Head of caudate nucleus (tissue), 42 donors: ENCODE measurements around the gene ASB11.
A peak's percentile ranks its signal among the peaks of the same experiment; 100 is the strongest.
"Not testable (repeated sequence)": the region's sequence is repeated elsewhere in the genome, so short reads cannot be mapped to it uniquely, and the experiment has no call there.

ENCODE experiments used
- DNase-seq, 42 donors: peaks; one replicate each; pipeline versions ENCODE4 v3.0.0 to v3.0.0-alpha.2; 2020 to 2021; ENCODE audit warnings: mixed read lengths in 7 of 42
- intact Hi-C: fragments of 100-400 bp; cut with DNase I; formaldehyde crosslinking; loops from one replicate; pipeline ENCODE4 v1.15.0; 2022

Gene ASB11

GRCh38 chrX:15314472-15314871, 968 bp downstream of the ASB11 start:
- intact Hi-C loops = no loop called here
- no peak for DNase-seq

GRCh38 chrX:15311119-15311518, 4.3 kb downstream of the ASB11 start:
- no peak for DNase-seq

GRCh38 chrX:15310117-15310516, 5.3 kb downstream of the ASB11 start:
- peak in 6 of 42 donors; percentile 12 to 56 (median 32) for DNase-seq
- intact Hi-C loops = no loop called here

More at GRCh38 chrX:15311119-15311518, 4.3 kb downstream of the ASB11 start:
- intact Hi-C loops = no loop called here

- intact Hi-C loops = loop anchor here (10.0 kb wide), 1 partner anchor 159 kb away; no protein-coding TSS in a partner anchor
- not testable (repeated sequence) for DNase-seq
Observed at GRCh38 chrX:15305899-15306298, 9.5 kb downstream of the ASB11 start.

GRCh38 chrX:15301924-15302323, 13.5 kb downstream of the ASB11 start:
- peak in 11 of 42 donors; percentile 2 to 42 (median 18) for DNase-seq
- intact Hi-C loops = loop anchor here (10.0 kb wide), 1 partner anchor 163 kb away; no protein-coding TSS in a partner anchor

- peak in 3 of 42 donors; percentile 4 to 47 (median 43) for DNase-seq
- intact Hi-C loops = loop anchor here (10.0 kb wide), 1 partner anchor 165 kb away; no protein-coding TSS in a partner anchor
Observed at GRCh38 chrX:15299941-15300851, 15.2 kb downstream of the ASB11 start.

GRCh38 chrX:15298780-15299179, 16.7 kb downstream of the ASB11 start:
- DNase-seq = no peak
- intact Hi-C loops = no loop called here

GRCh38 chrX:15298201-15298600, 17.2 kb downstream of the ASB11 start:
- DNase-seq = no peak
- intact Hi-C loops = no loop called here

- intact Hi-C loops = no loop called here
- no peak for DNase-seq
Observed at GRCh38 chrX:15293451-15293850, 22.0 kb downstream of the ASB11 start.

- intact Hi-C loops = no loop called here
- no peak for DNase-seq
Observed at GRCh38 chrX:15292861-15293260, 22.6 kb downstream of the ASB11 start.

- intact Hi-C loops = no loop called here
- DNase-seq = no peak
Observed at GRCh38 chrX:15277604-15278003, 37.8 kb downstream of the ASB11 start.

- intact Hi-C loops = no loop called here
- DNase-seq = no peak
Observed at GRCh38 chrX:15274946-15275345, 40.5 kb downstream of the ASB11 start.

- intact Hi-C loops, DNase-seq: not testable (repeated sequence)
Observed at GRCh38 chrX:15273275-15273674, 42.2 kb downstream of the ASB11 start.

- intact Hi-C loops = no loop called here
- no peak for DNase-seq
Observed at GRCh38 chrX:15271757-15272156, 43.7 kb downstream of the ASB11 start.

GRCh38 chrX:15269618-15270521, 45.6 kb downstream of the ASB11 start, which contains the start of gene ASB9:
ASB9 (minus strand) TSS chrX:15270083; CDS start chrX:15269874, 209 bp downstream.
- intact Hi-C loops = no loop called here
- peak in 2 of 42 donors; percentile 10 to 36 for DNase-seq

- intact Hi-C loops = no loop called here
- DNase-seq = no peak
Observed at GRCh38 chrX:15269120-15269519, 46.3 kb downstream of the ASB11 start.

- intact Hi-C loops = no loop called here
- DNase-seq = no peak
Observed at GRCh38 chrX:15254852-15255251, 60.6 kb downstream of the ASB11 start.

GRCh38 chrX:15245896-15246295, 69.5 kb downstream of the ASB11 start:
- DNase-seq = peak in 8 of 42 donors; percentile 2 to 35 (median 10)
- intact Hi-C loops = no loop called here

- intact Hi-C loops = no loop called here
- no peak for DNase-seq
Observed at GRCh38 chrX:15244421-15244820, 71.0 kb downstream of the ASB11 start.
